Placental epithelial cell (primary cell): ENCODE data around the gene VCY1B. TPM values are rescaled to one million over a fixed set of nuclear protein-coding genes. Genes with fewer than 3 reads are reported as not detected.

Source experiments
- total RNA-seq: library from RNA; depleted of rRNA; stranded (reverse); fragments of >200 nt; gene quantifications from 2 replicates; pipeline ENCODE4 v1.2.3, GENCODE V29; 2012

The VCY1B gene
- not detected in 2 replicates for total RNA-seq

GRCh38 chrY:14055927-14056326 lies at the start of gene VCY1B:
VCY1B (plus strand) TSS chrY:14056227; CDS start chrY:14056290, 63 bp downstream.

Other genes with a start within 250 kb of the VCY1B start
- not detected in 2 replicates for gene VCY, start 69.8 kb upstream of the VCY1B start, total RNA-seq